H1 (cell line): ENCODE measurements around the gene ACSM2B. TPM values are rescaled to one million over a fixed set of nuclear protein-coding genes. Genes with fewer than 3 reads are reported as not detected.

Experiments
- CTCF ChIA-PET: fragments of 300-600 bp; sonication (Branson Sonifier 250); formaldehyde crosslinking; loops from one replicate; lab custom pipeline; 2021; ENCODE audit not compliant: partially characterized antibody; lab: Charles Lee
- POLR2A ChIA-PET: fragments of 300-600 bp; sonication (Branson Sonifier 250); formaldehyde crosslinking; loops from one replicate; lab custom pipeline; 2021; ENCODE audit warnings: inconsistent platforms; ENCODE audit not compliant: partially characterized antibody; lab: Charles Lee
- DNase-seq, 2 experiments: peaks; one replicate each; pipeline versions ENCODE4 v3.0.0 to v3.0.0-alpha.2; 2010 to 2022; ENCODE audit warnings: low spot score in 2 of 2, low read depth in 1 of 2, mixed read lengths in 1 of 2
- FAIRE-seq: peaks from 2 replicates; lab custom pipeline; 2011; peaks lifted over from hg19 to GRCh38; lab: Jason Lieb, UNC
- H2AFZ ChIP-seq: 2 replicates; pipeline ENCODE4 v1.8.1; 2012; ENCODE audit warnings: low read length, inconsistent platforms
- H2AK5ac ChIP-seq: 2 replicates; pipeline ENCODE4 v1.6.1; 2013; ENCODE audit warnings: low read depth, low read length
- H2BK120ac ChIP-seq: replicated peaks from 2 replicates; pipeline ENCODE3; 2013; ENCODE audit warnings: low read depth, low read length, inconsistent platforms
- H2BK12ac ChIP-seq: 2 replicates; pipeline ENCODE4 v1.6.1; 2013; ENCODE audit warnings: low read depth, low read length
- H2BK15ac ChIP-seq: 2 replicates; pipeline ENCODE4 v1.6.1; 2013; ENCODE audit warnings: low read length
- H2BK20ac ChIP-seq: 2 replicates; pipeline ENCODE4 v1.6.1; 2013; ENCODE audit warnings: low read length
- H2BK5ac ChIP-seq: 2 replicates; pipeline ENCODE4 v1.6.1; 2013; ENCODE audit warnings: low read depth, low read length
- H3K14ac ChIP-seq: 2 replicates; pipeline ENCODE4 v1.6.1; 2013; ENCODE audit warnings: inconsistent platforms; ENCODE audit not compliant: insufficient read length
- H3K18ac ChIP-seq: 2 replicates; pipeline ENCODE4 v1.6.1; 2013; ENCODE audit warnings: low read length; ENCODE audit errors: extremely low read depth
- H3K23ac ChIP-seq: 2 replicates; pipeline ENCODE4 v1.6.1; 2013; ENCODE audit warnings: inconsistent platforms; ENCODE audit not compliant: insufficient read length
- H3K23me2 ChIP-seq: 2 replicates; pipeline ENCODE4 v1.6.1; 2013; ENCODE audit warnings: low read depth, low read length
- H3K27ac ChIP-seq: 2 replicates; pipeline ENCODE4 v1.6.1; 2011; ENCODE audit warnings: low read depth, low read length, inconsistent platforms
- H3K27me3 ChIP-seq, 4 experiments: replicated peaks in 1 of 4; 1 replicate in 1 of 4; 2 replicates in 3 of 4; pipeline versions ENCODE4 v1.6.1 to v1.8.1; 2011 to 2013; ENCODE audit warnings: low read length in 3 of 4, mild to moderate bottlenecking in 3 of 4, inconsistent platforms in 2 of 4, mixed read lengths in 2 of 4, moderate library complexity in 1 of 4; ENCODE audit not compliant: control insufficient read depth in 3 of 4, insufficient read depth in 3 of 4; ENCODE audit errors: extremely low read depth in 1 of 4
- H3K36me3 ChIP-seq, 4 experiments: 2 replicates each; pipeline versions ENCODE4 v1.6.1 to v1.8.1; 2011 to 2013; ENCODE audit warnings: mild to moderate bottlenecking in 4 of 4, low read length in 3 of 4, moderate library complexity in 2 of 4, control low read depth in 1 of 4, inconsistent platforms in 1 of 4; ENCODE audit not compliant: insufficient read depth in 4 of 4, control insufficient read depth in 2 of 4
- H3K4ac ChIP-seq: replicated peaks from 2 replicates; pipeline ENCODE3; 2013; ENCODE audit warnings: low read length, low read depth, mixed read lengths, inconsistent platforms; ENCODE audit not compliant: insufficient read length
- H3K4me1 ChIP-seq, 4 experiments: replicated peaks in 1 of 4; 1 replicate in 1 of 4; 2 replicates in 3 of 4; pipeline versions ENCODE4 v1.6.1 to v1.8.1; 2011 to 2013; ENCODE audit warnings: low read length in 3 of 4, inconsistent platforms in 2 of 4, mixed read lengths in 1 of 4; ENCODE audit not compliant: insufficient read depth in 4 of 4, control insufficient read depth in 3 of 4
- H3K4me2 ChIP-seq, 2 experiments: 2 replicates each; pipeline versions ENCODE4 v1.6.1 to v1.8.1; 2011 to 2013; ENCODE audit warnings: low read depth in 2 of 2, low read length in 2 of 2, control low read depth in 1 of 2, inconsistent platforms in 1 of 2, mild to moderate bottlenecking in 1 of 2; ENCODE audit not compliant: insufficient read depth in 1 of 2
- H3K4me3 ChIP-seq, 4 experiments: fragments of 200-600, 300-600 bp in 1 of 4; sonication (generic), shearing (Covaris generic), sonication (Bioruptor Twin) in 1 of 4; 2 replicates each; pipeline versions ENCODE4 v1.5.1 to v1.8.1; 2011 to 2016; ENCODE audit warnings: low read length in 4 of 4, low read depth in 3 of 4, control low read depth in 2 of 4, inconsistent platforms in 2 of 4, mild to moderate bottlenecking in 2 of 4, mixed read lengths in 1 of 4, moderate library complexity in 1 of 4; ENCODE audit not compliant: insufficient read depth in 2 of 4; ENCODE audit errors: extremely low read depth in 1 of 4
- H3K56ac ChIP-seq: replicated peaks from 2 replicates; pipeline ENCODE3; 2013; ENCODE audit warnings: low read depth, mild to moderate bottlenecking, mixed read lengths, low read length, inconsistent platforms; ENCODE audit not compliant: insufficient read length
- H3K79me1 ChIP-seq: 2 replicates; pipeline ENCODE4 v1.6.1; 2013; ENCODE audit warnings: low read depth, low read length, control low read depth
- H3K79me2 ChIP-seq, 2 experiments: 2 replicates each; pipeline versions ENCODE4 v1.6.1 to v1.8.1; 2012 to 2013; ENCODE audit warnings: low read length in 2 of 2, mild to moderate bottlenecking in 2 of 2, inconsistent platforms in 1 of 2; ENCODE audit not compliant: insufficient read depth in 2 of 2, control insufficient read depth in 1 of 2
- H3K9ac ChIP-seq, 4 experiments: replicated peaks in 1 of 4; 1 replicate in 1 of 4; 2 replicates in 3 of 4; pipeline versions ENCODE4 v1.6.1 to v1.8.1; 2011 to 2013; ENCODE audit warnings: low read depth in 3 of 4, low read length in 3 of 4, control low read depth in 2 of 4, mild to moderate bottlenecking in 2 of 4, moderate library complexity in 2 of 4, inconsistent platforms in 1 of 4; ENCODE audit errors: extremely low read depth in 1 of 4
- H3K9me3 ChIP-seq, 2 experiments: 2 replicates each; pipeline versions ENCODE4 v1.6.1 to v1.8.1; 2012 to 2013; ENCODE audit warnings: mild to moderate bottlenecking in 2 of 2, moderate library complexity in 2 of 2, control low read depth in 1 of 2, inconsistent platforms in 1 of 2, low read depth in 1 of 2, low read length in 1 of 2, mixed read lengths in 1 of 2; ENCODE audit not compliant: insufficient read depth in 2 of 2
- H4K20me1 ChIP-seq, 2 experiments: replicated peaks in 1 of 2; 2 replicates each; pipeline versions ENCODE3 to v1.8.1; 2011 to 2013; ENCODE audit warnings: inconsistent platforms in 2 of 2, low read length in 2 of 2, mild to moderate bottlenecking in 1 of 2; ENCODE audit not compliant: insufficient read depth in 2 of 2, control insufficient read depth in 1 of 2
- H4K5ac ChIP-seq: 2 replicates; pipeline ENCODE4 v1.6.1; 2013; ENCODE audit warnings: low read length, low read depth, mixed read lengths, inconsistent platforms; ENCODE audit not compliant: insufficient read length
- H4K8ac ChIP-seq: 2 replicates; pipeline ENCODE4 v1.8.0; 2013; ENCODE audit warnings: mild to moderate bottlenecking, moderate library complexity, low read length, inconsistent platforms; ENCODE audit not compliant: insufficient read depth; ENCODE audit errors: extremely low read depth
- H4K91ac ChIP-seq: replicated peaks from 2 replicates; pipeline ENCODE3; 2013; ENCODE audit warnings: low read length, mixed read lengths, inconsistent platforms; ENCODE audit not compliant: insufficient read length
- POLR2AphosphoS5 ChIP-seq: IDR thresholded peaks from 2 replicates; pipeline ENCODE4 v1.6.1; 2011; ENCODE audit warnings: low read depth, low read length
- RFX5 ChIP-seq: IDR thresholded peaks from 2 replicates; pipeline ENCODE4 v1.6.1; 2011; ENCODE audit warnings: low read depth, low read length, improper control_type of control experiment, borderline replicate concordance
- TEAD4 ChIP-seq: IDR thresholded peaks from 2 replicates; pipeline ENCODE4 v1.6.1; 2012; ENCODE audit warnings: low read depth, low read length, inconsistent platforms, mixed read lengths
- polyA plus RNA-seq, 7 experiments: library from polyadenylated mRNA; depleted of rRNA in 3 of 7; stranded (reverse) in 5 of 7; unstranded in 2 of 7; fragments of >200 nt in 5 of 7; fragments of 200-250 nt in 2 of 7; gene quantifications; 1 replicate in 5 of 7; 2 replicates in 1 of 7; 4 replicates in 1 of 7; pipeline versions ENCODE4 v1.2.1 to v1.2.3, GENCODE V29; 2011 to 2013; ENCODE audit warnings: missing spikeins in 2 of 7, mixed read lengths in 2 of 7
- total RNA-seq: library from RNA; stranded (reverse); fragmentation: NEBNext Ultra II Directional; extraction: Animal tissue kit (Norgen Biotek cat#: 25700); gene quantifications from 2 replicates; pipeline ENCODE4 v1.2.1, GENCODE V29; 2021

ACSM2B gene
- total and polyA plus RNA-seq, 2 of the 8 experiments (the other 6 are each of a cell fraction or from before 2014, with no cell fraction given) = not detected

- ChIA-PET POLR2A (no interaction called here), CTCF (interaction anchor here (1.1 kb wide), 1 partner anchor 32 kb away, joined by 3 read pairs; no protein-coding TSS in a partner anchor)
- no peak overlapping the region for H3K23ac ChIP-seq
- no peak overlapping the region for H3K9ac ChIP-seq
- no peak overlapping the region for H2AFZ ChIP-seq
- no peaks in the 10 kb centered on the region for H3K27me3 ChIP-seq
- H4K91ac ChIP-seq = no peak overlapping the region
- no peak overlapping the region for H3K18ac ChIP-seq
- peaks cover 5% of the 10 kb centered on the region; the same call in 1 of the 2 replicates for H3K23me2 ChIP-seq
- H3K27ac ChIP-seq = no peak overlapping the region
- no peak overlapping the region for H2BK15ac ChIP-seq
- no peaks in the 10 kb centered on the region for H3K9me3 ChIP-seq
- FAIRE-seq = no peak
- no peak overlapping the region for H3K4ac ChIP-seq
- peaks cover 0 to 6% (median 1%) of the 10 kb centered on the region in 4 experiments; a peak in 4 of 7 replicates for H3K4me1 ChIP-seq
- H4K8ac ChIP-seq = no peak overlapping the region
- no peak overlapping the region for H3K56ac ChIP-seq
- no peak overlapping the region for H3K4me2 ChIP-seq
- H3K14ac ChIP-seq = no peak overlapping the region
- H3K79me1 ChIP-seq = no peaks in the 10 kb centered on the region
- H4K5ac ChIP-seq = no peak overlapping the region
- H4K20me1 ChIP-seq = no peaks in the 10 kb centered on the region
- H2BK20ac ChIP-seq = no peak overlapping the region
- no peaks in the 10 kb centered on the region for H3K36me3 ChIP-seq
- H2BK120ac ChIP-seq = no peak overlapping the region
- no peak for TF ChIP-seq POLR2AphosphoS5
- TF ChIP-seq RFX5 = no peak
- TF ChIP-seq TEAD4 = 0 out of 2 replicates have a peak, but pooled peaks have one; percentile 17
- no peak overlapping the region for H3K4me3 ChIP-seq
- H3K79me2 ChIP-seq = no peaks in the 10 kb centered on the region
- H2BK5ac ChIP-seq = no peak overlapping the region
- H2AK5ac ChIP-seq = no peak overlapping the region
- H2BK12ac ChIP-seq = no peak overlapping the region
- DNase-seq = no peak
Observed at GRCh38 chr16:20622498-20622870, 46.3 kb upstream of the ACSM2B start.
